OCI-LY3 (cell line): ENCODE data around the gene EBNA1BP2.
"Not testable (repeated sequence)": the region's sequence is repeated elsewhere in the genome, so short reads cannot be mapped to it uniquely, and the experiment has no call there.

Experiments used
- CTCF ChIP-seq: fragments of 200-600, 300-600 bp; sonication (generic); IDR thresholded peaks from 2 replicates; pipeline ENCODE4 v1.5.1; 2014; ENCODE audit warnings: antibody characterized with exemption, low read length, low read depth
- EZH2phosphoT487 ChIP-seq: fragments of 200-600 bp; shearing (Covaris generic); IDR thresholded peaks from 2 replicates; pipeline ENCODE4 v1.6.1; 2018; ENCODE audit warnings: antibody characterized with exemption, mixed run types, low read depth

GRCh38 chr1:43119928-43120586 lies 52.0 kb downstream of the EBNA1BP2 start:
- TF ChIP-seq CTCF, EZH2phosphoT487: not testable (repeated sequence)
